Measurements from ENCODE around the gene JARID2.

The JARID2 gene

GRCh38 chr6:15230827-15231226 is 15.0 kb upstream of the JARID2 start:
- Histone ChIP-seq H3K4me2 (no peak overlapping the region), H3K27me3 (no peaks in the 10 kb centered on the region), H4K20me1 (no peaks in the 10 kb centered on the region), H3K4me1 (peaks cover 18 to 45% (median 22%) of the 10 kb centered on the region in 10 experiments), H3K36me3 (no peaks in the 10 kb centered on the region), H3K4me3 (no peak overlapping the region), H3K9ac (no peak overlapping the region), H3K9me3 (replicated peaks in 1 of 11) (0 out of 22 replicates have a peak, but pooled peaks cover 0 to 3% (median 0%) of the 10 kb centered on the region in 11 experiments), H3K27ac (no peak overlapping the region)
- no peak for TF ChIP-seq Cebpa-rat (IDR thresholded peaks at IDR 0.05)

- Histone ChIP-seq H3K9me3 (replicated peaks in 1 of 11) (peaks cover 0 to 19% (median 13%) of the 10 kb centered on the region in 11 experiments; a peak in 11 of 22 replicates), H3K27ac (no peak overlapping the region), H3K27me3 (no peaks in the 10 kb centered on the region), H4K20me1 (no peaks in the 10 kb centered on the region), H3K4me2 (peak overlapping the region; percentile 14 to 63 (median 44); a peak in 17 of 22 replicates), H3K36me3 (no peaks in the 10 kb centered on the region), H3K4me1 (peaks cover 18 to 45% (median 22%) of the 10 kb centered on the region in 10 experiments), H3K4me3 (no peak overlapping the region), H3K9ac (no peak overlapping the region)
- TF ChIP-seq Cebpa-rat (IDR thresholded peaks at IDR 0.05): no peak
Measured at GRCh38 chr6:15232836-15233510, 12.9 kb upstream of the JARID2 start.

- Histone ChIP-seq H3K27me3 (no peaks in the 10 kb centered on the region), H3K4me3 (no peak overlapping the region), H3K36me3 (no peaks in the 10 kb centered on the region), H3K9me3 (replicated peaks in 1 of 11) (peaks cover 0 to 22% (median 16%) of the 10 kb centered on the region in 11 experiments; a peak in 11 of 22 replicates), H3K4me2 (peak overlapping the region; percentile 7 to 57 (median 41); a peak in 19 of 22 replicates), H4K20me1 (no peaks in the 10 kb centered on the region), H3K9ac (peak overlapping the region in 1 of 11 experiments; percentile 28; a peak in 1 of 22 replicates), H3K4me1 (peaks cover 18 to 47% (median 25%) of the 10 kb centered on the region in 10 experiments), H3K27ac (peak overlapping the region in 5 of 11 experiments; percentile 2 to 60 (median 44); a peak in 8 of 22 replicates)
- peak in 1 of 11 experiments; percentile 51; a peak in 1 of 22 replicates for TF ChIP-seq Cebpa-rat (IDR thresholded peaks at IDR 0.05)
Measured at GRCh38 chr6:15234068-15234758, 11.7 kb upstream of the JARID2 start.

- H3K4me2 ChIP-seq: peak overlapping the region in 7 of 11 experiments; percentile 2 to 57 (median 26); a peak in 11 of 22 replicates
- TF ChIP-seq Cebpa-rat (IDR thresholded peaks at IDR 0.05): no peak
- no peak overlapping the region for H3K27ac ChIP-seq
Measured at GRCh38 chr6:15239616-15240364, 6.1 kb upstream of the JARID2 start.

GRCh38 chr6:15242503-15242902 is 3.4 kb upstream of the JARID2 start:
- peak overlapping the region in 8 of 11 experiments; percentile 83 to 97 (median 92); a peak in 12 of 22 replicates for H3K4me2 ChIP-seq

More at GRCh38 chr6:15239616-15240364, 6.1 kb upstream of the JARID2 start:
- H3K36me3 ChIP-seq: no peaks in the 10 kb centered on the region
- H3K4me3 ChIP-seq: no peak overlapping the region
- H4K20me1 ChIP-seq: no peaks in the 10 kb centered on the region
- H3K4me1 ChIP-seq: peaks cover 19 to 47% (median 35%) of the 10 kb centered on the region in 10 experiments
- peaks cover 0 to 22% (median 16%) of the 10 kb centered on the region in 11 experiments; a peak in 11 of 22 replicates for H3K9me3 ChIP-seq (replicated peaks in 1 of 11)
- H3K27me3 ChIP-seq: no peaks in the 10 kb centered on the region
- H3K9ac ChIP-seq: no peak overlapping the region

GRCh38 chr6:15242937-15243614 is 2.8 kb upstream of the JARID2 start:
- no peak for TF ChIP-seq Cebpa-rat (IDR thresholded peaks at IDR 0.05)
- H3K36me3 ChIP-seq: no peaks in the 10 kb centered on the region
- H3K9ac ChIP-seq: peak overlapping the region in 3 of 11 experiments; percentile 2 to 16 (median 11); a peak in 2 of 22 replicates
- H3K4me2 ChIP-seq: peak overlapping the region; percentile 83 to 97 (median 93)
- H3K27ac ChIP-seq: peak overlapping the region in 3 of 11 experiments; percentile 22 to 93 (median 27); a peak in 3 of 22 replicates
- H3K4me1 ChIP-seq: peaks cover 19 to 37% (median 34%) of the 10 kb centered on the region in 10 experiments
- peaks cover 0 to 5% (median 1%) of the 10 kb centered on the region in 11 experiments; a peak in 8 of 22 replicates for H3K9me3 ChIP-seq (replicated peaks in 1 of 11)
- peak overlapping the region in 1 of 10 experiments; percentile 24; a peak in 1 of 20 replicates for H3K4me3 ChIP-seq
- H4K20me1 ChIP-seq: peaks cover 0 to 21% (median 14%) of the 10 kb centered on the region in 11 experiments; a peak in 12 of 22 replicates
- no peaks in the 10 kb centered on the region for H3K27me3 ChIP-seq

More at GRCh38 chr6:15242503-15242902, 3.4 kb upstream of the JARID2 start:
- Histone ChIP-seq H3K27me3 (no peaks in the 10 kb centered on the region), H3K36me3 (no peaks in the 10 kb centered on the region), H3K4me3 (no peak overlapping the region), H3K9me3 (replicated peaks in 1 of 11) (peaks cover 0 to 10% (median 7%) of the 10 kb centered on the region in 11 experiments; a peak in 11 of 22 replicates), H3K9ac (no peak overlapping the region), H3K4me1 (peaks cover 19 to 37% (median 34%) of the 10 kb centered on the region in 10 experiments), H4K20me1 (peaks cover 0 to 16% (median 10%) of the 10 kb centered on the region in 11 experiments; a peak in 12 of 22 replicates), H3K27ac (no peak overlapping the region)
- no peak for TF ChIP-seq Cebpa-rat (IDR thresholded peaks at IDR 0.05)

GRCh38 chr6:15243910-15244619 is 1.8 kb upstream of the JARID2 start:
- Histone ChIP-seq H3K4me3 (peak overlapping the region; percentile 66 to 97 (median 86)), H3K27ac (peak overlapping the region; percentile 70 to 97 (median 91); a peak in 21 of 22 replicates), H3K36me3 (no peaks in the 10 kb centered on the region), H4K20me1 (peaks cover 3 to 24% (median 17%) of the 10 kb centered on the region in 11 experiments; a peak in 19 of 22 replicates), H3K27me3 (no peaks in the 10 kb centered on the region), H3K9me3 (replicated peaks in 1 of 11) (no peaks in the 10 kb centered on the region), H3K4me2 (peak overlapping the region; percentile 83 to 97 (median 93)), H3K9ac (peak overlapping the region; percentile 83 to 96 (median 93)), H3K4me1 (peaks cover 22 to 39% (median 35%) of the 10 kb centered on the region in 10 experiments)
- TF ChIP-seq Cebpa-rat (IDR thresholded peaks at IDR 0.05): no peak

All from BLaER1 treated with 17β-estradiol and CSF1 and Interleukin-3, amounts not matched to agents 10 nM and 100 nM (cell line).